Naive thymus-derived CD4-positive, alpha-beta T cell (primary cell): ENCODE data around the gene MORN5. TPM values are rescaled to one million over a fixed set of nuclear protein-coding genes. Genes with fewer than 3 reads are reported as not detected.
A peak's percentile ranks its signal among the peaks of the same experiment; 100 is the strongest.

Experiments
- ATAC-seq: fragments of 150-1000 bp; cut with Tn5 transposase; 2 replicates; pipeline ENCODE4 v1.10.0; 2021; ENCODE audit warnings: mild to moderate bottlenecking, moderate library complexity
- CTCF ChIA-PET: fragments of 350-600 bp; sonication (Branson Sonifier 250); formaldehyde crosslinking; loops from one replicate; lab custom pipeline; 2021; ENCODE audit warnings: antibody characterized with exemption; lab: Charles Lee
- POLR2A ChIA-PET: fragments of 350-600 bp; sonication (Branson Sonifier 250); formaldehyde crosslinking; loops from one replicate; lab custom pipeline; 2021; ENCODE audit warnings: antibody characterized with exemption, inconsistent platforms; lab: Charles Lee
- DNase-seq, 9 donors: peaks; one replicate each; pipeline versions ENCODE4 v3.0.0 to v3.0.0-alpha.2; 2020 to 2022; ENCODE audit warnings: mixed read lengths in 1 of 9
- H3K27ac ChIP-seq: one replicate; pipeline ENCODE4 v1.7.0; 2013; ENCODE audit warnings: mild to moderate bottlenecking, low read depth, low read length, moderate library complexity
- H3K27me3 ChIP-seq, 2 donors: one replicate each; pipeline ENCODE4 v1.7.0; 2013; ENCODE audit warnings: low read length in 2 of 2, mild to moderate bottlenecking in 2 of 2, moderate library complexity in 2 of 2; ENCODE audit not compliant: control insufficient read depth in 2 of 2, insufficient read depth in 2 of 2
- H3K36me3 ChIP-seq, 3 experiments: 1 replicate in 2 of 3; 2 replicates in 1 of 3; pipeline ENCODE4 v1.7.0; 2013; ENCODE audit warnings: low read length in 3 of 3, mild to moderate bottlenecking in 3 of 3, moderate library complexity in 1 of 3; ENCODE audit not compliant: insufficient read depth in 3 of 3, control insufficient read depth in 2 of 3
- H3K4me1 ChIP-seq, 2 donors: one replicate each; pipeline ENCODE4 v1.7.0; 2013; ENCODE audit warnings: low read length in 2 of 2, mild to moderate bottlenecking in 2 of 2, moderate library complexity in 1 of 2; ENCODE audit not compliant: control insufficient read depth in 2 of 2, insufficient read depth in 2 of 2
- H3K4me3 ChIP-seq: 2 replicates; pipeline ENCODE4 v1.7.0; 2013; ENCODE audit warnings: mild to moderate bottlenecking, low read length
- H3K9me3 ChIP-seq, 3 experiments: 1 replicate in 2 of 3; 2 replicates in 1 of 3; pipeline ENCODE4 v1.7.0; 2013; ENCODE audit warnings: low read length in 3 of 3; ENCODE audit not compliant: control insufficient read depth in 2 of 3
- H3K27ac Mint-ChIP-seq, 9 donors: one replicate each; pipeline ENCODE4 v1.8.0; 2020 to 2022; ENCODE audit warnings: mixed read lengths in 9 of 9, mild to moderate bottlenecking in 8 of 9, moderate library complexity in 5 of 9, inconsistent platforms in 2 of 9
- H3K27me3 Mint-ChIP-seq, 5 donors: one replicate each; pipeline ENCODE4 v1.8.0; 2021 to 2022; ENCODE audit warnings: mixed read lengths in 5 of 5, mild to moderate bottlenecking in 1 of 5
- H3K36me3 Mint-ChIP-seq, 5 donors: one replicate each; pipeline ENCODE4 v1.8.0; 2020 to 2022; ENCODE audit warnings: mixed read lengths in 5 of 5, mild to moderate bottlenecking in 3 of 5, inconsistent platforms in 1 of 5
- H3K4me1 Mint-ChIP-seq, 7 donors: one replicate each; pipeline ENCODE4 v1.8.0; 2020 to 2022; ENCODE audit warnings: mixed read lengths in 7 of 7, mild to moderate bottlenecking in 3 of 7, inconsistent platforms in 1 of 7
- H3K4me3 Mint-ChIP-seq, 10 donors: one replicate each; pipeline ENCODE4 v1.8.0; 2020 to 2022; ENCODE audit warnings: mild to moderate bottlenecking in 10 of 10, mixed read lengths in 10 of 10, moderate library complexity in 6 of 10, inconsistent platforms in 2 of 10
- H3K9me3 Mint-ChIP-seq, 11 donors: one replicate each; pipeline ENCODE4 v1.8.0; 2020 to 2022; ENCODE audit warnings: mixed read lengths in 11 of 11, mild to moderate bottlenecking in 4 of 11, inconsistent platforms in 1 of 11, moderate library complexity in 1 of 11
- intact Hi-C, 2 donors: fragments of 100-400 bp; cut with micrococcal nuclease; formaldehyde crosslinking; loops; one replicate each; pipeline ENCODE4 v1.15.1; 2023
- microRNA-seq: library from miRNA; unstranded; fragments of <30 nt; microRNA quantifications from one replicate; pipeline ENCODE4 v1.2.0, GENCODE V29; 2022; ENCODE audit warnings: borderline microRNAs expressed
- polyA plus RNA-seq, 2 donors: library from polyadenylated mRNA; unstranded; fragments of 300-500 nt; fragmentation: Illumina TruSeq; gene quantifications; one replicate each; pipeline ENCODE4 v1.2.3, GENCODE V29; 2021
- total RNA-seq, 6 experiments: library from RNA in 5 of 6; stranded (reverse) in 5 of 6; gene quantifications; 1 replicate in 5 of 6; 2 replicates in 1 of 6; pipeline ENCODE4 v1.2.3 and lab custom pipeline; 2021 to 2026

MORN5 gene
- total and polyA plus RNA-seq, 7 experiments from 2014 or later: not detected

DNA sequence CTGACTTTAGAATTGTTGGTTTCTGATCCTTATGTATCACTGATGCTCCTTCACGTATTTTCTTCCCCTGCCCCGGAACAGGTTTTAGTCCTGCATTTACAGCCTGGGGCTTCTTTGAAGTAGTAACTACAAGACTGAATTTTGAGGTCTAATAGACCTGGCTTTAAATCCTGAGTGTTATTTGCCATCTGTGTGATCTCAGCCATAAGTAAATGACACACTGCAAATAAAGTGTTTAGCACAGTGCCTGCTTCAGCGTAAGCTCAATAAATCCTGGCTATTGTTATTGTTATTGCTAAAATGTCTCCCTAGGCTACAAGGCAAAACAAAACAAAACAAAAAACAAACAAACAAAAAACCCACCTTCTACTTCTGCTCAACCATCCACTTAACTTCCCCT is 84.6 kb downstream of the MORN5 start:
- Mint-ChIP-seq H3K36me3 (peaks cover 16 to 48% (median 36%) of the 10 kb centered on the region in 5 donors), H3K27ac (peak overlapping the region in 1 of 9 donors; percentile 14), H3K4me1 (no peaks in the 10 kb centered on the region), H3K27me3 (no peaks in the 10 kb centered on the region), H3K9me3 (no peaks in the 10 kb centered on the region), H3K4me3 (no peak overlapping the region)
- ChIA-PET POLR2A (no interaction called here), CTCF (no interaction called here)
- Histone ChIP-seq H3K36me3 (peaks cover 21 to 73% (median 41%) of the 10 kb centered on the region in 3 experiments), H3K4me1 (no peaks in the 10 kb centered on the region), H3K27ac (no peak overlapping the region), H3K9me3 (no peaks in the 10 kb centered on the region), H3K27me3 (no peaks in the 10 kb centered on the region), H3K4me3 (no peak overlapping the region)
- DNase-seq (no peak), ATAC-seq (no peak)
- intact Hi-C loops: no loop called here

DNA sequence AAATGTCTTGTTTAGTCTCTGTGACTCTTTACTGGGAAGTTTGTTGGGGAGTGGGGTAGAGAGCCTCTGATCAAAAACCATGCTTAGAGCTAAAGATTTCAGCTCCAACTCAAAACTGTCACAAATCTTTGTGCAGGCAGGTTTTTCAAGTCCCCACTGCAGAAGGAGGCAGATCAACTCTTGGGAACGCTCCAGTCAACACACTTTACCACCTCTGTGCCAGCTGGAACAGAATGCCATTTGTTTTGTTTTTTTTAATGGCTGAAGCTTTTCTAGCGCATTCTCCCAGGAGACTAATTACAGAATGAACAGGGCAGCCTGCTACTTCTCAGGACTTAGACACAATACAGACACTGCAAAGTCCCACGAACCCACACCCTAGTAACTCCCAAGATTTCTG is 87.0 kb downstream of the MORN5 start:
- H3K27ac Mint-ChIP-seq: no peak overlapping the region
- H3K27me3 Mint-ChIP-seq: no peaks in the 10 kb centered on the region
- ChIA-PET CTCF (no interaction called here), POLR2A (no interaction called here)
- H3K4me3 Mint-ChIP-seq: no peak overlapping the region
- no peak overlapping the region for H3K27ac ChIP-seq
- H3K4me1 Mint-ChIP-seq: peaks cover 0 to 4% (median 0%) of the 10 kb centered on the region in 7 donors
- H3K27me3 ChIP-seq: no peaks in the 10 kb centered on the region
- H3K4me3 ChIP-seq: no peak overlapping the region
- peaks cover 13 to 51% (median 40%) of the 10 kb centered on the region in 5 donors for H3K36me3 Mint-ChIP-seq
- ATAC-seq: no peak
- no peaks in the 10 kb centered on the region for H3K9me3 ChIP-seq
- H3K9me3 Mint-ChIP-seq: no peaks in the 10 kb centered on the region
- intact Hi-C loops: no loop called here
- DNase-seq: no peak
- peaks cover 21 to 68% (median 44%) of the 10 kb centered on the region in 3 experiments for H3K36me3 ChIP-seq
- H3K4me1 ChIP-seq: no peaks in the 10 kb centered on the region

DNA sequence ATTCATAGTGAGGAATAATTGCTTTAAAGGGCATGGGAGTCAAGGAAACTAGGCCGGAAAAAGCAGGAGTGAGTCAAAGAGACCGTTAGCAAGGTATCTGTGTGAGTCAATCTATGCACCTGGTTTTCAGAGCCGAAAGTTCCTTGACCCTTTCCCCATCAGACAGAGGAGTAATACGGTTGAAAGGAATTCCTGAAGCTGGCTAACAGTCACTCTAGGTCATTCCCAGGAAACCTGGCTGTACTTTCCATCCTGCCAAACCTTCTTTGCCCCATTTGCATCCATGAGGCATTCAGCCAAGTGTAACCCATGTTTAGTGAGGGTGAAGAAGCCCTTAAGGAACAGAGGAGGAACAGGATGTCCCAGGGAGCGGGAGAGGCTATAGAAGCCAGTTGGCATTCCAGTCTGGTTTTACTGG is 88.7 kb downstream of the MORN5 start:
- H3K27ac ChIP-seq: no peak overlapping the region
- no peaks in the 10 kb centered on the region for H3K4me1 ChIP-seq
- Mint-ChIP-seq H3K36me3 (peaks cover 5 to 54% (median 38%) of the 10 kb centered on the region in 5 donors), H3K4me3 (no peak overlapping the region), H3K9me3 (no peaks in the 10 kb centered on the region), H3K27me3 (no peaks in the 10 kb centered on the region), H3K27ac (no peak overlapping the region), H3K4me1 (peaks cover 0 to 15% (median 5%) of the 10 kb centered on the region in 7 donors)
- no peaks in the 10 kb centered on the region for H3K27me3 ChIP-seq
- intact Hi-C loops: no loop called here
- no peak overlapping the region for H3K4me3 ChIP-seq
- CTCF ChIA-PET: no interaction called here
- no peaks in the 10 kb centered on the region for H3K9me3 ChIP-seq
- DNase-seq (no peak), ATAC-seq (no peak)
- peaks cover 16 to 71% (median 40%) of the 10 kb centered on the region in 3 experiments for H3K36me3 ChIP-seq
- POLR2A ChIA-PET: no interaction called here

Small RNA genes within 50 kb of the gene (microRNA-seq; reads per million reads assigned to microRNA genes)
- not detected for gene MIR4478

Other genes with a start within 250 kb of the MORN5 start
- 1 to 10 TPM; 3.0 to 6.2 (median 4.4) TPM for gene TTLL11, start 66.6 kb upstream of the MORN5 start, total RNA-seq
- gene TTLL11, start 66.6 kb upstream of the MORN5 start, polyA plus RNA-seq: 1 to 10 TPM; 4.4 to 8.6 TPM
- gene NDUFA8, start 129 bp upstream of the MORN5 start, total RNA-seq: 10 to 100 TPM in 4 of 5 experiments, 1 to 10 TPM in 1; 6.7 to 35.0 (median 15.6) TPM
- gene NDUFA8, start 129 bp upstream of the MORN5 start, polyA plus RNA-seq: 10 to 100 TPM; 82.1 to 93.6 TPM
- not detected for gene LHX6, start 69.0 kb downstream of the MORN5 start, total RNA-seq
- not detected for gene LHX6, start 69.0 kb downstream of the MORN5 start, polyA plus RNA-seq
- 10 to 100 TPM; 14.2 to 22.9 (median 15.8) TPM for gene RBM18, start 104.9 kb downstream of the MORN5 start, total RNA-seq
- gene RBM18, start 104.9 kb downstream of the MORN5 start, polyA plus RNA-seq: 10 to 100 TPM; 18.2 to 26.3 TPM
- 10 to 100 TPM; 28.1 to 35.8 (median 33.3) TPM for gene MRRF, start 105.0 kb downstream of the MORN5 start, total RNA-seq
- 10 to 100 TPM; 18.6 to 24.3 TPM for gene MRRF, start 105.0 kb downstream of the MORN5 start, polyA plus RNA-seq
- gene PTGS1, start 211.1 kb downstream of the MORN5 start, total RNA-seq: 1 to 10 TPM in 2 of 5 experiments, under 1 TPM in 3; 0.41 to 7.0 (median 0.67) TPM
- gene PTGS1, start 211.1 kb downstream of the MORN5 start, polyA plus RNA-seq: under 1 TPM in 1 of 2 donors, not detected in 1; 0.44 TPM